B cell (primary cell): ENCODE data around the gene NFYC. TPM values are rescaled to one million over a fixed set of nuclear protein-coding genes. Genes with fewer than 3 reads are reported as not detected.

ENCODE experiments used
- ATAC-seq: fragments of 200-7000 bp; cut with Tn5 transposase; one replicate; pipeline ENCODE4 v1.10.0; 2021; ENCODE audit warnings: low read depth, mild to moderate bottlenecking, moderate number of reproducible peaks, moderate library complexity
- CTCF ChIA-PET: fragments of 350-600 bp; sonication (Branson Sonifier 250); formaldehyde crosslinking; loops from one replicate; lab custom pipeline; 2021; ENCODE audit warnings: antibody characterized with exemption, inconsistent platforms; lab: Charles Lee
- POLR2A ChIA-PET: fragments of 350-600 bp; sonication (Branson Sonifier 250); formaldehyde crosslinking; loops from one replicate; lab custom pipeline; 2021; ENCODE audit warnings: antibody characterized with exemption; lab: Charles Lee
- DNase-seq: peaks from one replicate; pipeline ENCODE4 v3.0.0; 2013
- H2AFZ ChIP-seq: 2 replicates; pipeline ENCODE4 v1.6.1; 2012; ENCODE audit warnings: mild to moderate bottlenecking, low read depth, low read length; ENCODE audit not compliant: insufficient read depth, poor library complexity, severe bottlenecking
- H3K27ac ChIP-seq, 2 donors: 1 replicate in 1 of 2; 2 replicates in 1 of 2; pipeline ENCODE4 v1.5.1; 2012 to 2013; ENCODE audit warnings: low read length in 2 of 2, mild to moderate bottlenecking in 2 of 2, moderate library complexity in 1 of 2
- H3K27me3 ChIP-seq, 4 experiments: fragments of 200-600 bp in 1 of 4; sonication (generic) in 1 of 4; replicated peaks in 1 of 4; 1 replicate in 2 of 4; 2 replicates in 2 of 4; pipeline versions ENCODE4 v1.6.1 to v1.7.0; 2013 to 2016; ENCODE audit warnings: low read length in 3 of 4, mild to moderate bottlenecking in 2 of 4, mixed read lengths in 1 of 4, moderate library complexity in 1 of 4; ENCODE audit not compliant: insufficient read depth in 4 of 4, control insufficient read depth in 3 of 4; ENCODE audit errors: control extremely low read depth in 1 of 4
- H3K36me3 ChIP-seq, 2 experiments: replicated peaks in 1 of 2; 1 replicate in 1 of 2; 2 replicates in 1 of 2; pipeline versions ENCODE4 v1.6.1 to v1.7.1; 2013; ENCODE audit warnings: low read length in 1 of 2; ENCODE audit not compliant: insufficient read depth in 2 of 2, control insufficient read depth in 1 of 2; ENCODE audit errors: control extremely low read depth in 1 of 2, extremely low read depth in 1 of 2
- H3K4me1 ChIP-seq, 2 donors: fragments of 200-600 bp in 1 of 2; sonication (generic) in 1 of 2; 1 replicate in 1 of 2; 2 replicates in 1 of 2; pipeline versions ENCODE4 v1.5.1 to v1.6.1; 2013 to 2017; ENCODE audit warnings: low read length in 2 of 2; ENCODE audit not compliant: control insufficient read depth in 2 of 2, insufficient read depth in 2 of 2
- H3K4me2 ChIP-seq: replicated peaks from 2 replicates; pipeline ENCODE3; 2012; ENCODE audit warnings: mild to moderate bottlenecking, low read depth, low read length; ENCODE audit not compliant: poor library complexity, severe bottlenecking
- H3K4me3 ChIP-seq, 5 experiments: fragments of 200-600 bp in 1 of 5; sonication (generic) in 1 of 5; 1 replicate in 3 of 5; 2 replicates in 2 of 5; pipeline versions ENCODE4 v1.5.1 to v1.7.0; 2011 to 2016; ENCODE audit warnings: low read length in 4 of 5, mild to moderate bottlenecking in 4 of 5, low read depth in 2 of 5, control low read depth in 1 of 5, moderate library complexity in 1 of 5; ENCODE audit not compliant: insufficient read depth in 1 of 5; ENCODE audit errors: control extremely low read depth in 1 of 5, extremely low read depth in 1 of 5
- H3K79me2 ChIP-seq: fragments of 200-600 bp; sonication (generic); one replicate; pipeline ENCODE4 v1.6.0; 2016; ENCODE audit warnings: low read length; ENCODE audit not compliant: control insufficient read depth, insufficient read depth
- H3K9ac ChIP-seq: fragments of 200-600 bp; sonication (generic); 2 replicates; pipeline ENCODE4 v1.6.1; 2017; ENCODE audit warnings: mild to moderate bottlenecking, low read length, moderate library complexity
- H3K9me3 ChIP-seq, 3 donors: one replicate each; pipeline versions ENCODE4 v1.6.1 to v1.7.1; 2013; ENCODE audit warnings: low read length in 2 of 3; ENCODE audit not compliant: control insufficient read depth in 2 of 3, insufficient read depth in 1 of 3; ENCODE audit errors: control extremely low read depth in 1 of 3
- H4K20me1 ChIP-seq: 2 replicates; pipeline ENCODE4 v1.6.0; 2012; ENCODE audit warnings: mild to moderate bottlenecking, low read length; ENCODE audit not compliant: insufficient read depth, control insufficient read depth, poor library complexity, severe bottlenecking
- H3K27ac Mint-ChIP-seq: one replicate; pipeline ENCODE4 v1.8.0; 2021; ENCODE audit warnings: mixed read lengths
- H3K27me3 Mint-ChIP-seq: one replicate; pipeline ENCODE4 v1.8.0; 2021; ENCODE audit warnings: mixed read lengths
- H3K4me1 Mint-ChIP-seq: one replicate; pipeline ENCODE4 v1.8.0; 2021; ENCODE audit warnings: mixed read lengths
- H3K4me3 Mint-ChIP-seq: one replicate; pipeline ENCODE4 v1.8.0; 2021; ENCODE audit warnings: mixed read lengths
- H3K9me3 Mint-ChIP-seq: one replicate; pipeline ENCODE4 v1.8.0; 2022; ENCODE audit warnings: mixed read lengths; ENCODE audit not compliant: insufficient read depth
- CTCF ChIP-seq: fragments of 200-600 bp; IDR thresholded peaks from one replicate; pipeline ENCODE4 v1.8.0; 2022; ENCODE audit warnings: antibody characterized with exemption, mild to moderate bottlenecking
- EZH2 ChIP-seq: IDR thresholded peaks from 2 replicates; pipeline ENCODE4 v1.6.1; 2012; ENCODE audit warnings: borderline replicate concordance, low read depth, mild to moderate bottlenecking, moderate library complexity, low read length; ENCODE audit not compliant: insufficient read depth, poor library complexity, severe bottlenecking
- WGBS: methylation state at CpG from one replicate; pipeline ENCODE4 v1.1.5; 2013; ENCODE audit warnings: missing lambda C conversion rate; ENCODE audit not compliant: insufficient coverage; 5-methylcytosine and 5-hydroxymethylcytosine counted together
- intact Hi-C: fragments of 100-400 bp; cut with micrococcal nuclease; formaldehyde crosslinking; loops from one replicate; pipeline ENCODE4 v1.10.0; 2022
- polyA plus RNA-seq: library from polyadenylated mRNA; depleted of rRNA; stranded (reverse); fragments of >200 nt; gene quantifications from 2 replicates; pipeline ENCODE4 v1.2.3, GENCODE V29; 2012
- total RNA-seq, 2 donors: library from RNA; stranded (reverse); fragments of 120-200 nt in 1 of 2; gene quantifications; 1 replicate in 1 of 2; 2 replicates in 1 of 2; pipeline versions ENCODE4 v1.2.3 to v1.2.4, GENCODE V29; 2013 to 2022

NFYC gene
- total and polyA plus RNA-seq, 2 donors (not counting 1 experiment from before 2014, with no cell fraction given): 88.7 to 123 TPM

GRCh38 chr1:40787737-40788560 is 96.4 kb downstream of the NFYC start:
- Histone ChIP-seq H3K27ac (no peak overlapping the region), H4K20me1 (no peaks in the 10 kb centered on the region), H3K4me3 (no peak overlapping the region), H3K9ac (no peak overlapping the region), H3K27me3 (peaks cover 0 to 35% (median 13%) of the 10 kb centered on the region in 4 experiments), H3K4me2 (no peak overlapping the region), H2AFZ (no peak overlapping the region), H3K36me3 (no peaks in the 10 kb centered on the region), H3K79me2 (no peaks in the 10 kb centered on the region), H3K9me3 (peaks cover 0 to 5% (median 0%) of the 10 kb centered on the region in 3 donors), H3K4me1 (peaks cover 11% of the 10 kb centered on the region in 2 donors)
- Mint-ChIP-seq H3K4me1 (peaks cover 8% of the 10 kb centered on the region), H3K9me3 (no peaks in the 10 kb centered on the region), H3K27me3 (peaks cover 44% of the 10 kb centered on the region), H3K27ac (no peak overlapping the region), H3K4me3 (no peak overlapping the region)
- TF ChIP-seq CTCF (no peak), EZH2 (no peak)
- 89% methylated on average over 13 of the region's 19 CpGs for WGBS
- CTCF ChIA-PET: interaction anchor here (1.5 to 1.8 kb wide), 2 partner anchors 13 to 62 kb away, joined by 3 to 8 read pairs; no protein-coding TSS in a partner anchor
- DNase-seq: no peak
- ATAC-seq: no peak
- intact Hi-C loops: no loop called here
- POLR2A ChIA-PET: interaction anchor here (0.6 kb wide), 1 partner anchor 1390 kb away, joined by 5 read pairs; no protein-coding TSS in a partner anchor
